ENCODE measurements around the gene ALDOB.

The ALDOB gene

DNA sequence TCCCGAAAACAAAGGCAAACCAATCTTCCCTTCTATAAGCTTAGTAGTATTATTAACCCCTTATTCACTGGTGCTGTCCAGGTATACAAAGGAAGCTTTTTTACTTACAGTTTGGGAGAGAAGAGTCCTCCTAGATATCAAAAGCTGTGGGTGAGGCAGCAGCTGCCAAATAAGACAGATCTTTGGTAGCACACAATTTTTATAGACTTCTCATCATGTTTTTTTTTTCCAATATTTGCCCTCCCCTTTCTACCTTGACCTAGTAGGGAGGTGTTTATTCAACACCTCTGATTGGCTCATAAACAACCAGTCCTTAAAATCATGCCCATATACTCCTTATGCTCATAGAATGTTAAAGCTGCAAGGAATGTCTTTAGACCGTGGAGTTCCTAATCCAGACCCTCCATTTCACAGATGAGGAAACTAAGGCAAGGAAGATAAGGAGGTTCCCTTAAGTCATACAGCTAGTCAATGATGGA, at the start of gene ALDOB:
TSS of gene ALDOB (minus strand) at position 174 of the 479 bp plus-strand sequence. CDS start 4,887 bp downstream, outside the sequence.
- no peak for DNase-seq (ENCODE audit: extremely low read depth, low read depth)
- TF ChIP-seq CTCF (IDR thresholded peaks at IDR 0.05; ENCODE audit: low read depth, low read length, missing control alignments), result no peak
- no peak within 1 kb of the TSS for H3K4me3 ChIP-seq (replicated peaks; ENCODE audit: low read depth, low read length)

DNA sequence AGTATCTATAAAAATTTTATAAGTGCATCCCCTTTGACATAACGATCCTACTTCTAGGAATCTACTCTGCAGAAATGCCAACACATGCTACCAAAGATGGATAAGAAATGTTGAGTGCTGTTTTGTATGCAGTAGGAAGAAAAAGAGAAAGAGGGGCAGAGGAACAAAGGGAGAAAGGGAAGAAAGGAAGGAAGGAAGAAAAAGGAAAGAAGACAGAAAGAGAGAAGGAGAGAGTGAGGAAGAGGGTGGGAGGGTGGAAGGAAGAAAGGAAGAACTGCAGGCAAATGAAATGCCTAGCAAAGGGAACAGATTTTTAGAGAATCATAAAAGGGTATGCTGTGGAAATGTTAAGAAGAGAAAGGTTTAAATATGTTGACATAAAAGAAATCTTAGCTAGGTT, 48.5 kb upstream of the ALDOB start:
- no peak overlapping the region for H3K4me3 ChIP-seq (replicated peaks; ENCODE audit: low read depth, low read length)
- no peak for DNase-seq (ENCODE audit: extremely low read depth, low read depth)
- TF ChIP-seq CTCF (IDR thresholded peaks at IDR 0.05; ENCODE audit: low read depth, low read length, missing control alignments), result no peak

DNA sequence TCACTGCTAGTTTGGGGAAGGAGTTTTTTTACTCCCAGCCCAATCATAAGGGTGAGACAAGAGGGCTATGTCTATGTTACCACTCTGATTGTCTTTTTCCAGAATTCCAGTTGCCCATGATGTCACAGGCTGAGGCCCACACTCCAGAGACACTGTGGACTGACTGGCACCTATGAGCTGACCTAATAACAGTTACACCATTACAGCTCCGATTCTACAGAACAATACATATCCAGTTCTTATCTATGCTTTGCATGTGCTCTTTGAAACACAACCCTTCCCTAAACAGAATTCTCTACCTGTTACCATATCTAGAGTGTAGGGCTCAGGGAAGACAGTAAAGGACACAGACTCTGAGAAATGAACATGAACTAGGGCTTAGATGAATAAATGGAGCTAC, 45.7 kb upstream of the ALDOB start:
- no peak for TF ChIP-seq CTCF (IDR thresholded peaks at IDR 0.05; ENCODE audit: low read depth, low read length, missing control alignments)
- no peak overlapping the region for H3K4me3 ChIP-seq (replicated peaks; ENCODE audit: low read depth, low read length)
- no peak for DNase-seq (ENCODE audit: extremely low read depth, low read depth)

GRCh38 chr9:101480386-101480785, 44.8 kb upstream of the ALDOB start:
- DNase-seq (ENCODE audit: extremely low read depth, low read depth), result no peak
- no peak for TF ChIP-seq CTCF (IDR thresholded peaks at IDR 0.05; ENCODE audit: low read depth, low read length, missing control alignments)
- H3K4me3 ChIP-seq (replicated peaks; ENCODE audit: low read depth, low read length), result no peak overlapping the region

- H3K4me3 ChIP-seq (replicated peaks; ENCODE audit: low read depth, low read length), result no peak overlapping the region
- no peak for DNase-seq (ENCODE audit: extremely low read depth, low read depth)
Observed at GRCh38 chr9:101479338-101480030, 43.9 kb upstream of the ALDOB start.

GRCh38 chr9:101478906-101479305, 43.3 kb upstream of the ALDOB start:
- no peak overlapping the region for H3K4me3 ChIP-seq (replicated peaks; ENCODE audit: low read depth, low read length)
- no peak for TF ChIP-seq CTCF (IDR thresholded peaks at IDR 0.05; ENCODE audit: low read depth, low read length, missing control alignments)
- DNase-seq (ENCODE audit: extremely low read depth, low read depth), result no peak

More at GRCh38 chr9:101479338-101480030, 43.9 kb upstream of the ALDOB start:
- TF ChIP-seq CTCF (IDR thresholded peaks at IDR 0.05; ENCODE audit: low read depth, low read length, missing control alignments), result no peak

Measured in HFF-Myc (cell line).